Measurements from ENCODE around the gene SAMM50.

SAMM50 gene

GRCh38 chr22:43964314-43964857 lies 9.1 kb downstream of the SAMM50 start:
- TF ChIP-seq CTCF (IDR thresholded peaks at IDR 0.05): no peak

GRCh38 chr22:43967069-43967468 lies 11.8 kb downstream of the SAMM50 start:
- TF ChIP-seq CTCF (IDR thresholded peaks at IDR 0.05): no peak

- no peak for TF ChIP-seq CTCF (IDR thresholded peaks at IDR 0.05)
Observed at GRCh38 chr22:43968614-43969013, 13.4 kb downstream of the SAMM50 start.

- no peak for TF ChIP-seq CTCF (IDR thresholded peaks at IDR 0.05)
Observed at GRCh38 chr22:43969021-43969878, 14.0 kb downstream of the SAMM50 start.

GRCh38 chr22:43969989-43970755 lies 14.9 kb downstream of the SAMM50 start:
- TF ChIP-seq CTCF (IDR thresholded peaks at IDR 0.05): no peak

- no peak for TF ChIP-seq CTCF (IDR thresholded peaks at IDR 0.05)
Observed at GRCh38 chr22:43971112-43971511, 15.9 kb downstream of the SAMM50 start.

GRCh38 chr22:43972931-43973462 lies 17.8 kb downstream of the SAMM50 start:
- no peak for TF ChIP-seq CTCF (IDR thresholded peaks at IDR 0.05)
